A549 (cell line): ENCODE data around the gene CS.

Experiments
- BHLHE40 ChIP-seq: IDR thresholded peaks from 2 replicates; pipeline ENCODE4 v1.6.1; 2012; ENCODE audit warnings: low read depth, low read length, inconsistent platforms
- CBX2 ChIP-seq: fragments of 200-600 bp; sonication (generic); IDR thresholded peaks from 2 replicates; pipeline ENCODE4 v1.6.1; 2016; ENCODE audit warnings: low read depth, mild to moderate bottlenecking, borderline replicate concordance
- CTCF ChIP-seq: fragments of >200 bp; sonication (Bioruptor Twin); formaldehyde crosslinking; IDR thresholded peaks from 3 replicates; pipeline ENCODE4 v1.5.1; 2016
- EP300 ChIP-seq, 2 experiments: fragments of >200 bp; sonication (Bioruptor Twin); formaldehyde crosslinking; IDR thresholded peaks; 2 replicates in 1 of 2; 3 replicates in 1 of 2; pipeline ENCODE4 v1.6.1; 2016 to 2017
- FOSL2 ChIP-seq, 2 experiments: fragments of 450-650 bp in 1 of 2; fragments of >200 bp in 1 of 2; sonication (Bioruptor Twin) in 1 of 2; formaldehyde crosslinking; IDR thresholded peaks; 2 replicates each; pipeline versions ENCODE4 v1.5.0 to v1.6.1; 2016 to 2020; ENCODE audit warnings: mild to moderate bottlenecking in 1 of 2, moderate library complexity in 1 of 2
- KDM5A ChIP-seq: fragments of 200-600 bp; sonication (generic); IDR thresholded peaks from 2 replicates; pipeline ENCODE4 v1.6.1; 2016; ENCODE audit warnings: antibody characterized with exemption, mild to moderate bottlenecking
- MAX ChIP-seq: IDR thresholded peaks from 2 replicates; pipeline ENCODE4 v1.6.1; 2012
- MAZ ChIP-seq: fragments of 150-350 bp; IDR thresholded peaks from 2 replicates; pipeline ENCODE4 v1.6.1; 2014; ENCODE audit warnings: antibody characterized with exemption, low read depth, low read length, borderline replicate concordance
- POLR2A ChIP-seq: IDR thresholded peaks from 2 replicates; pipeline ENCODE4 v1.6.1; 2012; ENCODE audit warnings: mild to moderate bottlenecking, low read length
- POLR2AphosphoS2 ChIP-seq: conservative IDR thresholded peaks from 2 replicates; pipeline ENCODE4 v1.6.1; 2012; ENCODE audit warnings: low read length, improper control_type of control experiment, inconsistent platforms
- RCOR1 ChIP-seq: fragments of 150-350 bp; IDR thresholded peaks from 2 replicates; pipeline ENCODE4 v1.6.1; 2014; ENCODE audit warnings: antibody characterized with exemption, low read length, low read depth
- RFX5 ChIP-seq: fragments of 450-650 bp; IDR thresholded peaks from 2 replicates; pipeline ENCODE4 v1.7.1; 2014; ENCODE audit warnings: antibody characterized with exemption, mild to moderate bottlenecking, moderate library complexity
- USF2 ChIP-seq: fragments of 450-650 bp; IDR thresholded peaks from 2 replicates; pipeline ENCODE4 v1.6.1; 2014; ENCODE audit warnings: antibody characterized with exemption
- ZSCAN20 ChIP-seq: fragments of 250-450 bp; sonication (Bioruptor Pico); IDR thresholded peaks from 2 replicates; pipeline ENCODE4 v1.8.0; 2022; ENCODE audit warnings: mild to moderate bottlenecking, moderate library complexity

- TF ChIP-seq CTCF = no peak
- TF ChIP-seq RCOR1 = no peak
- no peak for TF ChIP-seq POLR2A
- TF ChIP-seq BHLHE40 = no peak
- TF ChIP-seq CBX2 = no peak
- no peak for TF ChIP-seq MAX
- no peak for TF ChIP-seq EP300 (IDR thresholded peaks at IDR 0.05)
- no peak for TF ChIP-seq ZSCAN20
- no peak for TF ChIP-seq KDM5A
- TF ChIP-seq POLR2AphosphoS2 = no peak
- no peak for TF ChIP-seq USF2
- TF ChIP-seq RFX5 = no peak
- no peak for TF ChIP-seq MAZ
- no peak for TF ChIP-seq FOSL2 (IDR thresholded peaks at IDR 0.05)
- no peak for TF ChIP-seq FOSL2 (CRISPR knock-in tag; IDR thresholded peaks at IDR 0.05)
Observed at GRCh38 chr12:56282030-56282429, 18.1 kb downstream of the CS start.
